T follicular helper cell (primary cell): ENCODE measurements around the gene OBP2A.
"Not testable (repeated sequence)": the region's sequence is repeated elsewhere in the genome, so short reads cannot be mapped to it uniquely, and the experiment has no call there.

Experiments used
- DNase-seq: peaks from one replicate; pipeline ENCODE4 v3.0.0-alpha.2; 2020; ENCODE audit warnings: low read depth

Gene OBP2A

GRCh38 chr9:135526089-135526729, 19.7 kb upstream of the OBP2A start:
- no peak for DNase-seq

GRCh38 chr9:135526730-135527571, 19.0 kb upstream of the OBP2A start:
- DNase-seq, result no peak

DNA sequence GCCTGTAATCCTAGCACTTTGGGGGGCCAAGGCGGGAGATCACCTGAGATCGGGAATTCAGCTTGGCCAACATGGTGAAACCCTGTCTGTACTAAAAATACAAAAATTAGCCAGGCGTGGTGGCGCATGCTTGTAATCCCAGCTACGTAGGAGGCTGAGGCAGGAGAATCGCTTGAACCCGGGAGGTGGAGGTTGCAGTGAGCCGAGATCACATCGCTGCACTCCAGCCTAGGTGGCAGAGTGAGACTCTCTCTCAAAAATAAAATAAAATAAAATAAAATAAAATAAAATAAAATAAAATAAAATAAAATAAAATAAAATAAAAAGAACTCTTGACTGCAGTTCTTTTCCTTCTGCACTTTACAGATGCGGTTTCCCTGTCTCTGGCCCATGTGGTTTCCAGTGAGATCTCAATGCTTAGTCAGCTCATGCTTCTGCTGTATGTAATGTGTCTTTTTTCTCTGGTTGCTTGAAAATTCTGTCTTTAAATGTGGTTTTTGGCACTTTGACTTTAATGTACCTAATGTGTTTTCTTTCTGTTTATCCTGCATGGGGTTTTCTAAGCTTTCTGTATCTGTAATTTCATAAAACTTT, 17.0 kb upstream of the OBP2A start:
- DNase-seq, result not testable (repeated sequence)

- DNase-seq, result no peak
Observed at GRCh38 chr9:135530146-135530545, 15.8 kb upstream of the OBP2A start.

GRCh38 chr9:135531096-135531495, 14.8 kb upstream of the OBP2A start:
- DNase-seq, result no peak

GRCh38 chr9:135533113-135533512, 12.8 kb upstream of the OBP2A start:
- no peak for DNase-seq

DNA sequence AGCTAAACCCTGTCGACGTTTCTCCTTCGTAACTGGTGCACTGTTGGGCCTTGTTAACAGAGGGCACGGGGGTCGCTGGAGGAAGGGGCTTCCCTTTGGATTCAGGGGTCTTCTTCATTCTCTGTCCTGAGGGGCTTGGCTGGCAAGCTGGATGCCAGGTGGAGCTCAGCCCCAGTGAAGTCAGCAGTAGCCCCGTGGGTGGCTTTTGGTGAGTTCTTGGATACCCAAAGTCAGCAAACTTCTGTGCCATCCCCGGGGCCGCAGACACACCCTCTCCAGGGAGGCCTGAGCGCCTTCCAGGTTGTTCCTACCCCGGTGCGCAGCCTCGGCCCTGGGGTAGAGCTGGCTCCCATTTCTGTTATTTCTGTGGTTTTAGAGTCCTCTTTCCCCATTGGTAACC, 12.3 kb upstream of the OBP2A start:
- no peak for DNase-seq

GRCh38 chr9:135534192-135534711, 11.7 kb upstream of the OBP2A start:
- not testable (repeated sequence) for DNase-seq

DNA sequence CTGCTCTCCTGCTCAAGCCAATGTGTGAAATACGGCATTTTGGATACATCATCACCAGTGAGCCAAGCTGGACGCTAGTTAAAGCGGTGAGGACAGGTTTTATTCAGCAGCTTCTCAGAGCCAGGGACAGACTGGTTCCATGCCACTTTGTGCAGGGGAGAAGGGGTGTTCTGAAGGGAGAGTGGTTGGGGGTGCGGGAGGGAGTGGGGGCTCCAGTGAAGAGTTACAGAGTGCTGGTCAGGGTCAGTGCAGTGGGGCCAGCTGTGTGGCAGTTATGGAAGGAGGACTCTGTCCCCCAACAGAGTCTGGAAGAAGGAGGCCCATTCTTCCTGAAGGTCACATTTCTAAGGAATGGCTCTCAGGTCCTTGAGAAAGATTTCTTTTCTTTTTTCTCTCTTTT, 11.1 kb upstream of the OBP2A start:
- not testable (repeated sequence) for DNase-seq

GRCh38 chr9:135535631-135536030, 10.3 kb upstream of the OBP2A start:
- DNase-seq, result not testable (repeated sequence)

DNA sequence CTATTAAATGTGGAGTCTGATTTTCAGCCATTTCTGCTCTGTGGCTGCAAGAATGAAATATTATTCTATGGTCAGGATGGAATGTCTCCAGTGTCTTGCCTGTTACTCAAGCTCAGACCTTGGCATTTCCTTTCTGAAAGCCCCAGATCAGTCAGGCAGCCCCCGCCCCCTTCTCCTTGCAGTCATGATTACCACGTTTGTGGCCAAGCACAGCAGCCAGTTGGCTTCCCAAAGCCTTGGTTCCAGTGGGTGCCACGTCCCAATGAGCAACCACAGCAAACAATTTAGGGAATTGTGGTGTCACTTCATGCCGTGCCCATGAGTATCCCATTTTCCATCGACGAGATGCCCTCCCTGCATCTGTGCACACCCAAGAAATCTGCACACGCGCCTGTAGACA, 9.7 kb upstream of the OBP2A start:
- no peak for DNase-seq

GRCh38 chr9:135543262-135543894, 2.5 kb upstream of the OBP2A start:
- not testable (repeated sequence) for DNase-seq

DNA sequence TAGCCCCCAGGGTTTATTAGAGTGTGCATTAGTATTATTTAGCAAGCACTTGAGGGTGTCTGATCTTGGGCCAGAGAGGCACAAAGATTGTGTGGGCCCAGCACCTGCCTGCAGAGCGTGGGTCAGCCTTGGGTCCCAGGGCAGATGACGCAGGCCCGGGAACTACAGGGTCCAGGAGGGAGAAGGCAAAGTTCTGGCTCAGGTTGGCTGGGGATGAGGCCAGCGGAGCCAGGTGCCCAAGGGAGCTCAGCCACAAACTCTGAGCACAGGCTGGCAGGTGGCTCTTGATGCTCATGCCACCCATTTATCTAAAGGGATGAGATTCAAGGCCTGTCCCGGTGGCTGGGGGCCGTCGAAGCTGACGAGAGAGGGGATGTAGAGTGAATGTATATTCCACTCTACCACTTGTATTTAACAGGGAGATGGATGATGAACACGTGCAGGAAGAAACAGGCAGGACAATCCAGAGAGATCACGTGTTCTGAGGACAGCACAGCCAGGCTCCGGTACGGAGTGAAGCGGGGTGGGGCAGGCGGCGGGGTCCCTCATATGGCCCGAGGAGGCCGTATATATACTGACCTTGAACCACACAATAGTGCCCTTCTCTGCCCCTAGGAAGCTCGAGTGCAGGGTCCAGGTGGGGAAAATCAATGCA, 818 bp upstream of the OBP2A start:
- no peak for DNase-seq

- not testable (repeated sequence) for DNase-seq
Observed at GRCh38 chr9:135546792-135547617, 1.1 kb downstream of the OBP2A start.

GRCh38 chr9:135547756-135548736, 2.1 kb downstream of the OBP2A start:
- no peak for DNase-seq

- DNase-seq, result not testable (repeated sequence)
Observed at GRCh38 chr9:135549478-135550343, 3.8 kb downstream of the OBP2A start.

DNA sequence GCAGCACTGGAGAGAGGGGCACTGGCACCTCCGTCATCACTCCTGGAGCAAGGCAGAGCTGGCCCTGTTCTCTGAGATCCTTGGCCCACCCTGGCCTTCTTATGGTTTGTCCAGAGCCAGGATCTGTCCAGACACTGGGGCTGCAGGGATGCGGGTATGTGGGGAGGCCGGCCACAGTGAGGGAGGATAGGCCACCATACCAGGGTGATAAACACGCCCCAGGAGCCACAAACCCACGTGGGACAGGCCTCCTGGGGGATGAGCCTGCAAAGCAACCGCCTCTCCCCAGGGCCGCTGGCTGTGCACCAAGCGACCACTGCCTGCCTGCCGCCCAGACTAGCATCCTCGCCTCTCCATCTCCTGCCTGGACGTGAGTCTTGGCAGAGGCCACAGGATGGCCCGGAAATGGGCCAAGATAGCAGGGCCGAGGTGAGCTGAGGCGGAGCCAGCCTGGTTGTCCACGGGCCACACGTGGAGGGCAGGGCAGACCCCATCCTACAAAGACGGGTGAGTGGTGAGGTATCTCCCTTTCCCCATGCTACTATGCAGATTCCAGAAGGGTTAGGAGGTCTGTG, 4.5 kb downstream of the OBP2A start:
- DNase-seq, result no peak

DNA sequence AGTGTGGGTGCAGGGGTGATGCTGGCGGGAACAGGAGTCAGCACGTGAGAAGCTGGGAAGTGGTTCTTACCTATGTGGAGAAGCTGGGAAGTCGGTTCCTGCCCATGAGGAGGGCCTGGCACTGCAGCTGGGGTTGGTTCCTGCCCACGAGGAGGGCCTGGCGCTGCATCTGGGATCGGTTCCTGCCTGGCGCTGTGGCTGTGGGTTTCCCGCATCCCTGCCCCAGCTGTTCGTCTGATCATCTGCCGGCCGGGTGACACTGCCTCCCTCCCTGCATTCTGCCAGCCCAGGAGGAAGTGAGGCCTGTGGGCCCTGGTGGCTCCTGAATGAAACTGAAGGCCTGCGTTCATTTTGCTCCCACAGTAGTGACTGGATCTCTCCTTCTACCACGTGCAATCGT, 5.1 kb downstream of the OBP2A start:
- DNase-seq, result no peak
